Breast epithelium (tissue), 4 donors: Measurements from ENCODE around the gene CSTF1. TPM values are rescaled to one million over a fixed set of nuclear protein-coding genes. Genes with fewer than 3 reads are reported as not detected.

Experiments
- DNase-seq, 2 donors: peaks; one replicate each; pipeline ENCODE4 v3.0.0-alpha.2; 2019; ENCODE audit warnings: low spot score in 2 of 2
- H3K27ac ChIP-seq, 2 donors: fragments of 200-600 bp; sonication (generic) in 1 of 2; one replicate each; pipeline ENCODE4 v1.5.1; 2016 to 2019; ENCODE audit warnings: mild to moderate bottlenecking in 1 of 2
- H3K27me3 ChIP-seq, 2 donors: fragments of 200-600 bp; sonication (generic) in 1 of 2; one replicate each; pipeline versions ENCODE4 v1.5.1 to v1.6.0; 2017 to 2019; ENCODE audit warnings: control low read depth in 1 of 2, mild to moderate bottlenecking in 1 of 2
- H3K36me3 ChIP-seq: fragments of 200-600 bp; one replicate; pipeline ENCODE4 v1.5.1; 2019
- H3K4me1 ChIP-seq, 2 donors: fragments of 200-600 bp; sonication (generic); one replicate each; pipeline ENCODE4 v1.5.1; 2016 to 2019; ENCODE audit warnings: control low read depth in 1 of 2
- H3K4me3 ChIP-seq, 3 donors: fragments of 200-600 bp; sonication (generic); 1 replicate in 2 of 3; 2 replicates in 1 of 3; pipeline ENCODE4 v1.5.1; 2016 to 2019; ENCODE audit warnings: mild to moderate bottlenecking in 3 of 3, moderate library complexity in 2 of 3
- H3K9me3 ChIP-seq, 2 donors: fragments of 200-600 bp; sonication (generic) in 1 of 2; one replicate each; pipeline ENCODE4 v1.5.1; 2016 to 2019; ENCODE audit warnings: control low read depth in 1 of 2
- CTCF ChIP-seq, 3 donors: fragments of 450-650 bp; IDR thresholded peaks; one replicate each; pipeline ENCODE4 v1.5.1; 2016 to 2017; ENCODE audit warnings: antibody characterized with exemption in 3 of 3, mild to moderate bottlenecking in 3 of 3, moderate library complexity in 3 of 3
- POLR2A ChIP-seq: fragments of 450-650 bp; IDR thresholded peaks from one replicate; pipeline ENCODE4 v1.6.1; 2016; ENCODE audit warnings: antibody characterized with exemption, mild to moderate bottlenecking, moderate library complexity
- POLR2AphosphoS5 ChIP-seq, 3 donors: sonication (generic); formaldehyde crosslinking; IDR thresholded peaks; one replicate each; pipeline ENCODE4 v1.6.1; 2017; ENCODE audit warnings: antibody characterized with exemption in 3 of 3
- intact Hi-C: fragments of 100-400 bp; cut with DNase I; formaldehyde crosslinking; loops from one replicate; pipeline ENCODE4 v1.15.1; 2023; ENCODE audit warnings: low total_unique reads
- total RNA-seq, 3 donors: library from RNA; depleted of rRNA; stranded (reverse); fragments of >200 nt; gene quantifications; one replicate each; pipeline ENCODE4 v1.1.0, GENCODE V29; 2016

CSTF1 gene
- total RNA-seq, 3 donors from 2014 or later: 17.1 to 53.4 (median 35.7) TPM

GRCh38 chr20:56368351-56369134 lies 23.9 kb upstream of the CSTF1 start:
- H3K4me3 ChIP-seq: no peak overlapping the region
- no peaks in the 10 kb centered on the region for H3K27me3 ChIP-seq
- H3K27ac ChIP-seq: no peak overlapping the region
- no peaks in the 10 kb centered on the region for H3K9me3 ChIP-seq
- no peak for DNase-seq
- H3K36me3 ChIP-seq: no peaks in the 10 kb centered on the region
- no peaks in the 10 kb centered on the region for H3K4me1 ChIP-seq
- intact Hi-C loops: no loop called here
- TF ChIP-seq POLR2A: no peak
- TF ChIP-seq POLR2AphosphoS5 (IDR thresholded peaks at IDR 0.05): no peak
- TF ChIP-seq CTCF (IDR thresholded peaks at IDR 0.05): no peak

DNA sequence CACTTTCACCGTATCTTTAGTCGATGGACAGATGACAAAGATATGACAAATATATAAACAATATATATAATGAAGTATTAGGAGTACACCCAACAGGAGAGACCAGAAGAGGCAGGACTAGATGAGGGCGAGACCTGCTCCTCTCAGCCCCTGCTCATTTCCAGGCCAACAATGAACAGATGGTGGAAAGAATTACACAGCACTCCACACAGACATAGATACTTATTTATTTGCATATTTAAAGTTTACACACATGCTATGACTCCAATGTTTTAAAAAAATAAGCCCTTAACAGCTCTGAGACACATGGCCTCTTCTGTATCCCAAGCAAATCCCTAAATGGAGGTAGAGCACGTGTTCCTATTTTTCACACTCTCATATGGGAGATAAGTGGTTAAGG lies 23.3 kb upstream of the CSTF1 start:
- Histone ChIP-seq H3K27ac (no peak overlapping the region), H3K36me3 (no peaks in the 10 kb centered on the region), H3K4me3 (no peak overlapping the region), H3K27me3 (no peaks in the 10 kb centered on the region), H3K4me1 (no peaks in the 10 kb centered on the region), H3K9me3 (no peaks in the 10 kb centered on the region)
- intact Hi-C loops: no loop called here
- TF ChIP-seq POLR2AphosphoS5 (IDR thresholded peaks at IDR 0.05): no peak
- no peak for TF ChIP-seq POLR2A
- no peak for TF ChIP-seq CTCF (IDR thresholded peaks at IDR 0.05)
- DNase-seq: no peak

DNA sequence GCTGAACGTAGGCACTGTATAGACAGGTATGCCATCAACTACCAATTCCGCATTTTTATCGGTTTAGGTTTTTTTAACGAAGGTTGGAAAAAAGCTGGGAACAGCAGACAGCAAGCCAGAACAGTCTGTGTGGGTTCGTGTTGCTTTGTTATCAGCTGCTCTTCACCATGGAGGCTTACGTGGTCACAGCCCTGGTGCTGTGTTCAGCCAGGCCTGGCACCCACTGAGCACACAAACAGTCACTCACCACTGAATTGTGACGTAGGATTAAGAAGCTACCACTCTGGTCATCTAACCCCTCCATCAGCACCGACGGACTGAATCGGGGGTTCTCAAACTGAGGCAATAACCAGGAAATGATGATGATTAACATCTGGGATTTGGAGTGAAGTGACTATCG lies 20.5 kb upstream of the CSTF1 start:
- intact Hi-C loops: no loop called here
- Histone ChIP-seq H3K9me3 (no peaks in the 10 kb centered on the region), H3K27ac (no peak overlapping the region), H3K4me1 (no peaks in the 10 kb centered on the region), H3K36me3 (no peaks in the 10 kb centered on the region), H3K27me3 (no peaks in the 10 kb centered on the region), H3K4me3 (no peak overlapping the region)
- TF ChIP-seq POLR2A (no peak), CTCF (IDR thresholded peaks at IDR 0.05) (no peak), POLR2AphosphoS5 (IDR thresholded peaks at IDR 0.05) (no peak)
- no peak for DNase-seq

DNA sequence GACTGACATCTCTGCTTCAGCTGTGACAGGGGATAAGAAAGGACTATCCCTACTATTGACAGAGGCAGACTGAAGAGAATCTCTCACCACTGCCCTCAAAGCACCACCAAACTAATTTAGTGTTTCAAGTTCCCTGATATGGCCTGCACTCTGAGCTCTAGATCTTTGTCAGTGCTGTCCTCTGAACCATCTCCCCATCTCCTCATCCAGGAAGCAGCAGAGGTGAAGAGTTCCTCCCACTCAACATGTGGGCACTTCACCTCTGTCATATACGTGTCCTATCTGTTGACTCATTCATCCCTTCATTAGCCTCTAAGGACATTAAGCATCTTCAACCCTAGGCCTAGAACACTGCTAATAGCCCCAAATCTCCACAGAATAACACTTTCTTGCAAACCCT lies 19.6 kb upstream of the CSTF1 start:
- H3K9me3 ChIP-seq: no peaks in the 10 kb centered on the region
- TF ChIP-seq POLR2AphosphoS5 (IDR thresholded peaks at IDR 0.05) (no peak), POLR2A (no peak), CTCF (IDR thresholded peaks at IDR 0.05) (no peak)
- H3K36me3 ChIP-seq: no peaks in the 10 kb centered on the region
- no peak for DNase-seq
- no peaks in the 10 kb centered on the region for H3K4me1 ChIP-seq
- intact Hi-C loops: no loop called here
- no peaks in the 10 kb centered on the region for H3K27me3 ChIP-seq
- no peak overlapping the region for H3K27ac ChIP-seq
- no peak overlapping the region for H3K4me3 ChIP-seq

- Histone ChIP-seq H3K4me1 (no peaks in the 10 kb centered on the region), H3K9me3 (no peaks in the 10 kb centered on the region), H3K4me3 (no peak overlapping the region), H3K27me3 (no peaks in the 10 kb centered on the region), H3K27ac (no peak overlapping the region), H3K36me3 (no peaks in the 10 kb centered on the region)
- TF ChIP-seq POLR2A (no peak), POLR2AphosphoS5 (IDR thresholded peaks at IDR 0.05) (no peak), CTCF (IDR thresholded peaks at IDR 0.05) (no peak)
- no peak for DNase-seq
- intact Hi-C loops: no loop called here
Observed at GRCh38 chr20:56373942-56374341, 18.5 kb upstream of the CSTF1 start.
